GM18951 (cell line): ENCODE data around the gene SMARCA2.

ENCODE experiments used
- POLR2A ChIP-seq: IDR thresholded peaks from 4 replicates; pipeline ENCODE4 v1.6.1; 2011; ENCODE audit warnings: mild to moderate bottlenecking; ENCODE audit not compliant: insufficient read length, insufficient read depth; ENCODE audit errors: extremely low read depth
- in situ Hi-C: fragments of 300-500 bp; cut with MboI; formaldehyde crosslinking; loops from one replicate; pipeline ENCODE4 v1.12.0; 2022; ENCODE audit warnings: low sequenced_read_pairs, mixed read lengths, inconsistent platforms; ENCODE audit not compliant: unreplicated experiment

SMARCA2 gene

GRCh38 chr9:2199999-2200796 is 185.1 kb downstream of the SMARCA2 start:
- in situ Hi-C loops = no loop called here
- no peak for TF ChIP-seq POLR2A

DNA sequence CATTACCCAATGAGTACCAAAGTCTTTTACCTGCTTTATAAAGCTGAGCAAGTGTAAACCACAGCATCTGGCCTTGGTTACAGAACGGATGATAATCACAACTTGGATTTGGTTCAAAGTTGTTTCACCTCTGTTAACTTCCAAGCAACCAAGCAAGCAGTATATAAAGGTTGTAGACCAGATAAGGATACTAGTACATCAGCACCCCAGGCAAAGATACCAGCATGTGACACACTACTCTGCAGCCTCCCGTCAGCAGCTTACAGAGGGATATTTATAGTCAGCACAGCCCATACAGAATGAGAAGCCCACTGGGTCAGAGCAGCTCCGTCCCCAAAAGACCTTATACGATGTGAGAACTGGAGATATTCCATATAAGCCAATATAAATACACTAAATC is 193.3 kb downstream of the SMARCA2 start:
- in situ Hi-C loops = no loop called here
- TF ChIP-seq POLR2A = no peak

DNA sequence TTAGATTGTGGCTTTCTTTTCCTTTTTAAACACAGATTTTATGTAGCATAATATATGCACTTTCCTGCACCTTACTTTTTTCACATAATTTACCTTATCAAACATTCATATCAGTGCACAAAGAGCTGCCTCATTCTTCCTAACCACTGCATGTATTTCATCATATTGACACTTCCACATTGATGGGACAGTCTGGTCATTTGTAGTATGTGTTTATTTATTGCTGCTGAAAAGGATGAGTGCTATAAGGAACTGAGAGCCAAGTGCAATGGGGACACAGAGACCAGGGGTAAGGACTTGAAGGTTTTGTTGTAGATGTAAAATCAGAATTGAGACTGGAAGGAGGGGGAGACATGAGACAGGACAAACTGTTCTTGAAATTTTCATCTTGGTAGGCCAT is 193.8 kb downstream of the SMARCA2 start:
- TF ChIP-seq POLR2A = no peak
- in situ Hi-C loops = no loop called here

DNA sequence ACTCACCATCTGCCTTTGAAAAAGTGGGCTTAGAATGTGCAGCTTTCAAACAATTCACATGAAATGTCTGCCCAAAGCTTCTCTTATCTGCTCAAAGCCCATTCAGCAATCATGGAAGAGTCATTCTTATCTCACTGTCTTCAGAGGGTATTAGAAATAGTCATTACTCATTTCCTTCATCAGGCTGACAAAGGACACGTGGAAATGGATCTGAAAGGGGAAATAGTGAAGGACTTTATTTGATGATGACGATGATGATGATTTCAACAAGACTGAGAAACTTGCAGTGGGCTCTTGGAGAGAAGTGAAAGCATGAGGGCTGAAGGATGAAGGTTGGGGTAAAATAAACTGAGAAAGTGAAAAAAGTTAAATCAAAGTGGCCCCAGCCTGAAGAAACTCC is 194.3 kb downstream of the SMARCA2 start:
- in situ Hi-C loops = no loop called here
- no peak for TF ChIP-seq POLR2A

DNA sequence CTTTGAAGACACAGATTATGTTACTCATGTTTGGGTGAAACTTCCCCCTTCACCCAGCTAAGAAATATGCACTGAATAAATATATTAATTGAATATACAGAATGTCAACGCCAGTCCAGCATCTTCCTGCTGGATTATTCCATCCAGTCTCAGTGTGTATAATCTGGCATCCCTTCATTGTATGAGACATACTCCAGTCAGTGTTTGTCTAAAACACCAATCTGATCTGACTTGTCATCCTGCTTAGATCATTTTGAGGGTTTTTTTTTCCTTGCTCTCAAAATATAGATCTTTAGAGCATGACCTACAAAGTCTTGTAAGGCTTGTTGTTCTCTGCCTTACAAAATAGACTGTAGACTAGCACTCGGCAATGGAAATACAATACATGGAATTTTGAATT is 195.1 kb downstream of the SMARCA2 start:
- TF ChIP-seq POLR2A = no peak
- in situ Hi-C loops = no loop called here

DNA sequence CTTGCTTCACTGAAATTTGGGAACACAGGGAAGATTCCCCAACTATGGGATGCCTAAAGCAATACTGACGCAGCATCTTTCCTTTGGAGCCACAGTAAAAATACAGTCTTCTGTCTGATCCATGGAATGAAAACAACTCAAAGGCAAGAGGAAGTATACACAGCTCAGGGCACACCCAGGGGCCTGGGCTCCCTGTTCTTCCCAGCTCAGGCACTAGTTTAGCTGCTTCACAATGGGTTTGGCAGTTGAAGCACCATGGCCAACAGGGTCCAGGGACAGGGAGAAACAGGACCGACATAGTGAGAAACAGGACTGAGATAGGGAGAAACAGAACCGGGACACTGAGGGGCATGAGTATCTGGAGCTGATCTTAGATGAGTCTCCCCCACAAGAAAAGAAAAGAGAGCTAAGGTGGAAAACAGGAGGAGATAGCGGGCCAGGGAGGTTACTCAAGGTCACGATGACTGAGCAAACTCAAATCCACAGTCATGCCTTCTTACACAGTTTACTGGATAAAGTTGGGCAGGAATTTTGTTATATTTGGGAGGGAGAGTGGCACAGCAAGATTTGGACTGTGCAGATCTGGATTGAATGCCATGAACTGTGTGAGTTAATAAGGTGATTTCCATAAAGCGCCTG is 198.8 kb downstream of the SMARCA2 start:
- in situ Hi-C loops = no loop called here
- TF ChIP-seq POLR2A = no peak

- no peak for TF ChIP-seq POLR2A
- in situ Hi-C loops = no loop called here
These were observed 199.6 kb downstream of the SMARCA2 start for GRCh38 chr9:2214707-2215106.

DNA sequence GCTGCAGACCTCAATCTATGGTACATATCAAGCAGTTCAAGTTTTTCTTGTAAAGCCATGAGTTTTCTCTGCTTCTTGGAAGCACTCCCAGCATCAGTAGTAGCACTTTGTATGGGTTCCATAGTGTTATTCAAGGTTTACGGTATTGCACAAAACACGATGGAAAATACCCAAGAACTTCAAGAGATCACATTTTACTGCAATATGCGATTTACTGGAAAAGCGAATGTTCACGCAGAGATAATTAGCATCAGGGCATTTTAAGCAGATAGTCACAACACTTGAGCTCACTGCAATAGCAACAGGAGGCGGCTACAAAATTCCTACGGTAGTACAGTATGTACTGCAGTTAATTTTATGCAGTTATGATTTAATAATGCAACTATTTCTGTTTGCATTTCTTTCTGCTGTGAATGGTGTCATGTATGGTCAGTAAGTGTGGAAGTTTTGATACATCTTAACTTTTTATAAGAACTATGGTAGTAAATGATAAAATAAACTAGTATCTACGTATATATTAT is 200.8 kb downstream of the SMARCA2 start:
- in situ Hi-C loops = no loop called here
- no peak for TF ChIP-seq POLR2A

GRCh38 chr9:2216591-2216990 is 201.4 kb downstream of the SMARCA2 start:
- in situ Hi-C loops = no loop called here

DNA sequence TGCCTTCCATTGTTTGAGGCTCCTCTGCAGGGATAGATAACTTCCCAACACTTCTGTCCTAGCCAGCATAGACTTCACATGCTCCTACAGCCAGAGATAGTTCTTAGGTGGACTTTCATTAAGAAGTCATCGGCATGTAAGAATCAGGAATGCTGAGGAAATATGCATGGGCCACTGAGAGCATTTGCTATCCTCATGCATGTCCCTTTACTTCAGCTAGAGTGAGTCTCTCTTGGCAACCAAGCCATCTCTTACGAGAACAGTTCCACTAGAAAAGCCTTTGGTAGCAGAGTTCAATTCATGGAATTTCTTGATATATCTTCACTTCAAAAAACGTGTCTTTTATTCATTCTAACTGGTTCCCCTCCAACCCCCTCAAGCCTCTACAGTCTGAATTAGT is 202.4 kb downstream of the SMARCA2 start:
- in situ Hi-C loops = no loop called here
- no peak for TF ChIP-seq POLR2A

More at GRCh38 chr9:2216591-2216990, 201.4 kb downstream of the SMARCA2 start:
- TF ChIP-seq POLR2A = no peak

DNA sequence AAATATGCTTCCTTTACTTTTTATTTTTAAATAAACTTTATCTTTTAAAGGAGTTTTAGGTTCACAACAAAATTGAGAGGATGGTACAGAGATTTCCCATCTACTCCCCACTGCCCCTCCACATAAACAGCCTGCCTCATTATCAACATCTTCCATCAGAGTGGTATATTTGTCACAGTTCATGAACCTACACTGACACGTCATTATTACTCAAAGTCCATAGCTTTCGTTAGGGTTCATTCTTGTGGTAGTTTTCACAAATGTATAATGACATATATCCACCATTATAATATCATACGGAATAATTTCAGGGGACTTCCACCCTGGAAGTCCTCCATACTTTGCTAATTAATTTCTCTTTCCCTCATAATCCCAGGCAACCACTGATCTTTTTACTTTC is 204.9 kb downstream of the SMARCA2 start:
- no peak for TF ChIP-seq POLR2A
- in situ Hi-C loops = no loop called here

GRCh38 chr9:2227144-2227867 is 212.2 kb downstream of the SMARCA2 start:
- in situ Hi-C loops = no loop called here
- no peak for TF ChIP-seq POLR2A

GRCh38 chr9:2228132-2228531 is 213.0 kb downstream of the SMARCA2 start:
- in situ Hi-C loops = no loop called here

More at GRCh38 chr9:2228132-2228531, 213.0 kb downstream of the SMARCA2 start:
- no peak for TF ChIP-seq POLR2A
